HUES6 (cell line): ENCODE data around the gene ENOX1.

Experiments used
- H3K27ac ChIP-seq: 2 replicates; pipeline ENCODE4 v1.7.0; 2013; ENCODE audit warnings: low read depth, mild to moderate bottlenecking, low read length, inconsistent platforms
- H3K27me3 ChIP-seq: 2 replicates; pipeline ENCODE4 v1.6.1; 2013; ENCODE audit warnings: low read length; ENCODE audit not compliant: control insufficient read depth, insufficient read depth
- H3K36me3 ChIP-seq: 2 replicates; pipeline ENCODE4 v1.6.1; 2013; ENCODE audit warnings: low read length; ENCODE audit not compliant: control insufficient read depth, insufficient read depth
- H3K4me1 ChIP-seq: 2 replicates; pipeline ENCODE4 v1.6.1; 2013; ENCODE audit warnings: low read length; ENCODE audit not compliant: control insufficient read depth, insufficient read depth
- H3K4me3 ChIP-seq: 2 replicates; pipeline ENCODE4 v1.5.1; 2013; ENCODE audit warnings: low read depth, low read length
- H3K9ac ChIP-seq: one replicate; pipeline ENCODE4 v1.6.1; 2013; ENCODE audit warnings: mild to moderate bottlenecking, low read length
- H3K9me3 ChIP-seq: 2 replicates; pipeline ENCODE4 v1.6.1; 2013; ENCODE audit warnings: low read depth, low read length; ENCODE audit not compliant: control insufficient read depth, insufficient read depth

ENOX1 gene

DNA sequence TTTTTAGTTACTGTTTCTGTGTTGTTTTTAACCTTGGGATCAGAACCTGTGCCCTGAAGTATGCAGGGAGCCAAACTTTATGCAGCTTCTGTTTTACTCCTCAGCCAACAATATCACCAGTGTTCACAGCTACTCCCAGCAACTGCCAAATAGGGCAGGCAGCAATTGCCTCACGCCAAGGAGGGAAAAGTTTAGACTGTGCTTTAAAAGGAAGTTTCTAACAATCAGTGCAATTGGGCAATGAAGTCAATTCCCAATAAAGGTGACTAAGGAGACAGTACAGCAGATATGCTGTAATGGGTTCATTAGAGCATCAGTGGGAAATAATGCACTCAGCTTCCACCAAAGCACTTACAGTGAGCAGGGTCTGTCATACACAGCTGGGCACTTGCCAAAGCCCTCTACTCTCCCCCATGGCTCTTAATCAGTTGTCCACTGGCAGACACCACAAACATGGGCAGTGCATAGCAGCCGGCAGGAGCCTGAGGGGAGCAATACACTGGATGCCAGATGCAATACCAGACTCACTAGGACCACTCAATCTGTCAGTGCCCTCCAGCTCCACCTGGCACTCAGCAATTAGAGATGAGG lies 19.3 kb downstream of the ENOX1 start:
- peaks cover 11% of the 10 kb centered on the region for H3K4me1 ChIP-seq
- H3K4me3 ChIP-seq = no peak overlapping the region
- H3K27me3 ChIP-seq = no peaks in the 10 kb centered on the region
- H3K9ac ChIP-seq = no peak overlapping the region
- no peaks in the 10 kb centered on the region for H3K36me3 ChIP-seq
- no peaks in the 10 kb centered on the region for H3K9me3 ChIP-seq
- H3K27ac ChIP-seq = no peak overlapping the region

DNA sequence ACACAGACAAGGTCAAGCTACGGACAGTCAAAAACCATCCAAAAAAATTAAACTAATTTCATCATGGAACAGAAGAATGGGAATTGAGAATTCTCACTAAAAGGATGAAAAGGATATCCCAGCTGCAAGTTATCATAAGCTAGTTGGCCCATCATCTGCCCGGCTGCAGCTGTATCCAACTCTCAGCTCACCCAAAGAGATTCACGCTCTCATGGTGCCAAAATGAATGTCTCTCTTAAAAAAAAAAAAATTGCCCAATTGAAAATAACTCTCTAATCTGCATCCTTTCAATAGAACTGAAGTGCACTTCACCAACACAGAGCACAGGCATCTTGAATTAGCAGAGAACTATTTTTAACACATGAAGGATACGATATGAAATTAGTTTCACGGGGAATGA lies 20.0 kb downstream of the ENOX1 start:
- Histone ChIP-seq H3K4me1 (peaks cover 11% of the 10 kb centered on the region), H3K27me3 (no peaks in the 10 kb centered on the region), H3K9ac (no peak overlapping the region), H3K9me3 (no peaks in the 10 kb centered on the region), H3K36me3 (no peaks in the 10 kb centered on the region), H3K27ac (no peak overlapping the region), H3K4me3 (no peak overlapping the region)

DNA sequence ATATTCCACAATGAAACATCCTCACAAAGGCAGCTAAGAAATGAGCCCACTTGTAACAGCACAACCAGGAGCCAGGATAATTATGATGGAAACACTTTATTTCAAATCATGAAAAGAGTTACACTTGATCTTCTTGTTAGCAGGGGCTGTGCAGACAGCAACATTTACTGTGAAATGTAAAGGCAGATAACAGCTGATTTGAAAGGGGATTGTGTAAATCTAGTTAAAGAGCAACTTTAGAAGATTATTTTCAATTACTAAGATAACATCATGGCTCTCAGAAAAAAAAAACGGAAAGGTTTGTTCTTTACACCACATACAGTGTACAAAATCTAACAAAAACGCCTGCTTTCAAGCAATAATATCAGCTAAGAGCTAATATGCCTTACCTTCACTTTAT lies 22.4 kb downstream of the ENOX1 start:
- Histone ChIP-seq H3K27ac (no peak overlapping the region), H3K4me3 (no peak overlapping the region), H3K9ac (no peak overlapping the region), H3K4me1 (peaks cover 11% of the 10 kb centered on the region), H3K36me3 (no peaks in the 10 kb centered on the region), H3K9me3 (no peaks in the 10 kb centered on the region), H3K27me3 (no peaks in the 10 kb centered on the region)

DNA sequence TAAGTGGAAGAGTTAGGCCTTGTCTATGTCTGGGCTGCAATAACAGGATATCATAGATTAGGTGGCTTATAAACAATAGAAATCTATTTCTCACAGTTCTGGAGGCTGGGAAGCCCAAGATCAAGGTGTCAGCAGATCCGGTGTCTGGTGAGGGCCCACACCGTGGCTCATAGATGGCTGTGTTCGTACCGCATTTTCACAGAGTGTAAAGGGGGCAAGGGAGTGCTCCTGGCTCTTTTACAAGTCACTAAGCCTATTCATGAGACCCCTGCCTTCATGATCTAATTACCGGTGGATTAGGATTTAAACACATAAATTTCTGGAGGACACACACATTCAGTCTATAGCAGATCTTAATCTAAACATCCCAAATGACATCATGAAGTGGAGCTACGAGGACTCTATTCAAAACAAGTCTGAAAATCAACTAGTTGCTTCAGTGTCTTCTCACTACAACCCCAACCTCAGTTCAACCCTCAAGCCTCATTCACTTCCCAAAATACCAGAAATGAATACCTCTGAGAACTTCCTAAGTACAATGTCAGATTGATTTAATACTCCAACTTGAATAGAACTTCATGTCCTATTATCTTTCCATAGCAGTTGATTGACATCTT lies 23.5 kb downstream of the ENOX1 start:
- Histone ChIP-seq H3K9ac (no peak overlapping the region), H3K36me3 (no peaks in the 10 kb centered on the region), H3K4me1 (peaks cover 11% of the 10 kb centered on the region), H3K27me3 (no peaks in the 10 kb centered on the region), H3K9me3 (no peaks in the 10 kb centered on the region), H3K27ac (no peak overlapping the region), H3K4me3 (no peak overlapping the region)

DNA sequence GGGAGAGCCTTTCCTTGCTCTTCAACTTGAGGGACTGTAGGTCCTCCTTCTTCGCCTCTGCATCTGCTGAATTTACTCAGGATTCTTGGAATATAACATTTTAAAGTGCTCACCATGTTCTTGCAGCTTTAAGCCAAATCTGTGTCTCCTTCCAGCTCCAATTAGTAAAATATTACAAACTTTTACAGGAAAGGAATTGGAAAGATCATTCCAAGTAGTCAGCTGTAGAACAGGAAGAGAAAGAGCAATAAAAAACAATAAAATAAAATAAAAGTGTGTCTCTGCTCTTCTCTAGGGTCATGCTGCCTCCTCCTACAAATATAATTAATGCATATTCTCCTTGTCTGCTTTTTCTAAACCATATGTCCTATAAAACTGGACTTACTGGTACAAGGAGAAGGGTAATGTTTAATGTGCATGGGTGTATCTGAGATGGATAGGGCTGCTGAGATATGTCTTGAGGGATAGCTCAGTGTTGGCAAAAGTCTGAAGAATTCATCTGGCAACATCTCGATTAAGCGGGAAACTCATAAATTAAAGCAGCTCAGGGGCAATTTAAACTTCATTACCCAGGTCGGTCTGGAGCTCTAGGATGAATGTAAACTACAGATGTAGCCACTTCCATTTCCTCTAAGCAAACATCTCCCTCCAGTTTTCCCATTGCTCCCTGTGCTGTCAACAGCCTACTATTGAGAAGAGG lies 25.0 kb downstream of the ENOX1 start:
- Histone ChIP-seq H3K4me1 (peaks cover 11% of the 10 kb centered on the region), H3K27ac (no peak overlapping the region), H3K4me3 (no peak overlapping the region), H3K9ac (no peak overlapping the region), H3K9me3 (no peaks in the 10 kb centered on the region), H3K27me3 (no peaks in the 10 kb centered on the region), H3K36me3 (no peaks in the 10 kb centered on the region)

DNA sequence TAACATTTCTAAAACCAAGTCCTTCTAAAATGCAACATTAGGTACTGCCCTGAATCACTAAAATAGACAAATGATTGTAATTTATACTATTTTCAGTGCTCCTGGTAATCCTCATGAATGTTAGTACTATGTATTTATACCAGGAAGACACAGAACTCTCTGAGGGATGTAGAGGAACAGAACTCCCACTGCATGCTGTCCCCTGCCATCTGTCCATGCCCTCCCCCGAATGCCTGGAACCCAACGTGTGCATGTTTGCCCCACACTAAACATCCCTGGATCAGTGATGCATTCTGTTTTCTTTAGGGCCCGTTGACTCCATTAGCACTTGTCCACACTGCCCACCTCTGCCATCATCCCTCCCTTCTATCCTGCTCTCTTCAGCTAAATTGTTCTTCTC lies 26.5 kb downstream of the ENOX1 start:
- Histone ChIP-seq H3K9me3 (no peaks in the 10 kb centered on the region), H3K4me3 (no peak overlapping the region), H3K27me3 (no peaks in the 10 kb centered on the region), H3K4me1 (peaks cover 9% of the 10 kb centered on the region), H3K36me3 (no peaks in the 10 kb centered on the region), H3K27ac (no peak overlapping the region), H3K9ac (no peak overlapping the region)

DNA sequence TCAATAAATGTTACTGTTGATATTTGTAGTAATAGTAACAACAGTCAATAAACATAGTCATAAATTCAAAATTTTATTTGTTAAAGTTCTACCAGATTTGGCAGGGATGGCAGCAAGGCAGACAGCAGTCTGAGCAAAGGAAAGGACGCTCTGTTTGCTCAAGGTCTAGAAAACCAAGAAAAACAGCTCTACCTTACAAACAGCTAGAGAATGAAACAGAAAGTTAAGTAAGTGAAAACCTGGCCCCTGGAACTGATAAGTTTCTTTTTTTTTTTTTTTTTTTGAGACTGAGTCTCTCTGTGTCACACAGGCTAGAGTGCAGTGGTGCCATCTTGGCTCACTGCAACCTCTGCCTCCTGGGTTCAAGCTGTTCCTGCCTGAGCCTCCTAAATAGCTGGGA lies 27.9 kb downstream of the ENOX1 start:
- Histone ChIP-seq H3K9ac (no peak overlapping the region), H3K27ac (no peak overlapping the region), H3K9me3 (no peaks in the 10 kb centered on the region), H3K36me3 (no peaks in the 10 kb centered on the region), H3K4me3 (no peak overlapping the region), H3K4me1 (no peaks in the 10 kb centered on the region), H3K27me3 (no peaks in the 10 kb centered on the region)

DNA sequence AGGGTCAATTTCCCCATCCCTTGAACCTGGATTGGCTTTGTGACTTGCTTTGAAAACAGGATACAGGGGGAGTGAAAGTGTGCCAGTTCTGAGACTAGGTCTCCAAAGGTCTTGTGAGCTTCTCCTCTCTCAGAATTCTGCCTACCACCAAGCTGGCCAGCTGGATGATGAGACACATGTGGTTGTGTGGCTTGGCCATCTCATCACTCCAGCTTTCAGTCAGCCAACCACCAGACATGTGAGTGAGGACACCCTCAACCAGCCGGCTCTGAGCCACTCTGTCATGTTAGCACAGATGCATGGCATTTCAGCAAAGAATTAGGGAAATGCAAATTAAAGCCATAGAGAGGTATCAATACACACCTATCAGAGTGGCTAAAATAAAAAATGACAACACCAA lies 29.5 kb downstream of the ENOX1 start:
- Histone ChIP-seq H3K36me3 (no peaks in the 10 kb centered on the region), H3K27ac (no peak overlapping the region), H3K4me3 (no peak overlapping the region), H3K27me3 (no peaks in the 10 kb centered on the region), H3K9ac (no peak overlapping the region), H3K9me3 (no peaks in the 10 kb centered on the region), H3K4me1 (no peaks in the 10 kb centered on the region)

DNA sequence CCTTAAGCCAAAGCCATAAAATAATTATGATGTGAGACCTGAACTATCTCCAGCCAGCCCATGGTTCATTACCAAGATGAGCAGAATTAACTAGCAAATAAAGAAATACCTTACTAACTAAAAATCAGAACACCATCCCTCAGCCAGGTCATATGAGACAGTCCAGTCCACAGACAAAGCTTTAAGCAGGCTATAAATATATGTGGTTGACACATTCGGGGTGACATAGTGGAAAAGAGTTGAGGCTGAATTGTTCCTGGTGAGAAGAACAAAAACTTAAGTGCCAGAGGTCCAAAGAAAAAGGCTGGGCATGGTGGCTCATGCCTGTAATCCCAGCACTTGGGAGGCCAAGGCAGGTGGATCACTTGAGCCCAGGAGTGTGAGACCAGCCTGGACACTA lies 30.9 kb downstream of the ENOX1 start:
- Histone ChIP-seq H3K27ac (no peak overlapping the region), H3K9ac (no peak overlapping the region), H3K36me3 (no peaks in the 10 kb centered on the region), H3K27me3 (no peaks in the 10 kb centered on the region), H3K4me1 (no peaks in the 10 kb centered on the region), H3K9me3 (no peaks in the 10 kb centered on the region), H3K4me3 (no peak overlapping the region)

DNA sequence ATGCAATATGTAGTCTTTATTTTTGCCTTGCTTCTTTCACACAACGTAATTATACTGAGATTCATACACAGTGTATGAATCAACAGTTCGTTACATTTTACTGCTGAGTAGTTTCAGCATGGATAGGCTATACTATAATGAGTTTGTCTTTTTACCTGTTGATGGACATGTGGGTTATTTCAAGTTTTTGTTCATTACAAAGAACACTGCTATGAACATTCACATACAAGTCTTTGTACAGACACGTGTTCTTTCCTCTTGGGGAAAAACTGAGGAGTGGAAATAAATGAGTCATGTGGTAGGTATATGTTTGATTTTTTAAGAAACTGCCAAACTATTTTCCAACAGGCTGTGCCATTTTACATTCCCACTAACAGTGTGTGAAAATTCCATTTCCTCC lies 35.1 kb downstream of the ENOX1 start:
- no peaks in the 10 kb centered on the region for H3K4me1 ChIP-seq
- no peaks in the 10 kb centered on the region for H3K27me3 ChIP-seq
- H3K27ac ChIP-seq = no peak overlapping the region
- no peaks in the 10 kb centered on the region for H3K9me3 ChIP-seq
- H3K9ac ChIP-seq = no peak overlapping the region
- no peaks in the 10 kb centered on the region for H3K36me3 ChIP-seq
- H3K4me3 ChIP-seq = no peak overlapping the region

DNA sequence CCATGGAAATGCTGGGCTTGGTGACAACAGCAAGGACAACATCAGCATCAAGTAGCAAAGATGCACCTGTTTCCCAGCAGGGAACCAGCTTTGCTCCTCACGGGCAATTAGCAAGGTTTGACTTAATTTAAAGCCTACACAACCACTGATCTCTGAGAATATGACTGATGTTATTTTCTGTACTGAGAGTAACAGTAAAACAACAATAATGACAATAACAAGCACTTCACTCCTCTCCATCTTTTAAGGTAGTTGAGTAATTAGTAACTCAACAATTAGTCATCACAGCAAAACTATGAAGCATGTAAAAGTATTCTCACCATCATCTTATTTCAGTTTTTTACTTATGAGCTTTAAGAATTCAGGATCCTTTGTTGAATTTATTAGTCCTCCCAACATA lies 37.3 kb downstream of the ENOX1 start:
- H3K27me3 ChIP-seq = no peaks in the 10 kb centered on the region
- H3K27ac ChIP-seq = no peak overlapping the region
- H3K9me3 ChIP-seq = no peaks in the 10 kb centered on the region
- no peak overlapping the region for H3K4me3 ChIP-seq
- H3K36me3 ChIP-seq = no peaks in the 10 kb centered on the region
- no peaks in the 10 kb centered on the region for H3K4me1 ChIP-seq
- H3K9ac ChIP-seq = no peak overlapping the region
